HG03439 (cell line): ENCODE data around the gene MEAK7.

ENCODE experiments used
- ATAC-seq: cut with Tn5 transposase; IDR thresholded peaks from one replicate; pipeline ENCODE4 v1.9.1; 2021; ENCODE audit warnings: mild to moderate bottlenecking, moderate library complexity; ENCODE audit not compliant: unreplicated experiment

Gene MEAK7

DNA sequence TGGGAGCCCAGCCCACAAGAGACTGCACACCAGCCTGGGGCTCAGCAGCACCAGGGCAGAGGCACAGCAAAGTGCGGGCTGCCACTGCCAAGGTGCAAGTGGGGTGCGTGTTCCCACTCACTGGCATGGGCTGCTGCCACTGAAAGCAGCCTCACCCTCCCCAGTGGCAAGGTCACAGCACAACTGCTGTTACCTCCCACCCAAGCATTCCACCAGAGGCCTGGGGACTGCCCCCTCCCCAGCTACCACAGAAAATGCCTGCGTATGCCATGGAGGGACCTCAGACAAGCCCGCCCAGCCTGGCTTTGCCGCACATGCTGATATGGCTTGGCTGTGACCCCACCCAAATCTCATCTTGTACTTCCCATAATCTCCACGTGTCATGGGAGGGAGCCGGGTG, 33.1 kb downstream of the MEAK7 start:
- no peak for ATAC-seq

DNA sequence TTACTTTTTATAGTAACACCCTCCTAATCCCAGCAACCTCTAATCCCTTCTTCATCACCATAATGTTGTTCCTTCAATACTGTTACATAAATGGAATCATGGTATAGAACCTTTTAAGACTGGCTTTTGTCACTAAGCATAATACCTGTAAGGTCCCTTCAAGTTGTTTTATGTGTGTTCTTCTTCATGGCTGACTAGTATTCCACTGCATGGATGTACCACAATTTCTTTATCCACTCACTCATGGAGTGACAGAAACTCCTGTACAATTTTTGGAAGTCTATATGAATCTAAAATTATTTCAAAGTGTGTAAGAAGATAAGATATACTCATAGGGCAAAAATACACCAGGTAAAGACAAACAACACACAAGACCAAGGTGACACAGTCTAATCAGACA, 36.8 kb downstream of the MEAK7 start:
- ATAC-seq: no peak

DNA sequence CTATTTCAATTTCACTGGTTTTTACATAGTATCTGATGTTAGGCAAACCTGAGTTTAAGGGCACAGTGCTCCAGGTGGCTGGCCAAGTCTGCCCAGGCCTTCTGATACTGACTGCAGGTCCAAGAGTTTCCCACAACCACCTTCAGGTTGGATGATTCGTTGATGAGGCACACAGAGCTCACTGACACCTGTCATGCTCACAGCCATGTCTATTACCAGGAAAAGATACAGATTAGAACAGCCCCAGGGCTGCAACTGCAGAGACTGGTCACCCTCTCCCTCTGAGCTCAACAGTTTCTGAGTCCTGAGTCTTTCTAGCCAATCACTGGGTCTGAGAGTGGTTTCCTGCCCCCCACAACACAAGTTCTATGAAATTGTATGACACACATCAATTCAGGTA, 37.2 kb downstream of the MEAK7 start:
- no peak for ATAC-seq

DNA sequence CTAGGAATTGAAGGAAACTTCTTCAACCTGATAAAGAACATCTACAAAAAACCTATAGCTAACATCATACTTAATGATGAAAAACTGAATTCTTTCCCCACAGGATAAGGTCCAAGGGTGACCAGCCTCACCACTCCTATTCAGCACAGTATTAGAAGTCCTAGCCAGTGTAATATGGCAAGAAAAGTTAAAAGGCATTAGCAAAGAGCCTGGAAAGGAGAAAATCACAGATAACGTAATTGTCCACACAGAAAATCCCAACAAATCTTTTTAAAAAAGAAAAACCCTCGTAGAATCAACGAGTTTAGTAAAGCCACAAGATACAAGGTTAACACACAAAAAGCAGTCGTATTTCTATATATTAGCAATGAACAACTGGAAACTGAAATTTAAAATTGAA, 37.8 kb downstream of the MEAK7 start:
- no peak for ATAC-seq

DNA sequence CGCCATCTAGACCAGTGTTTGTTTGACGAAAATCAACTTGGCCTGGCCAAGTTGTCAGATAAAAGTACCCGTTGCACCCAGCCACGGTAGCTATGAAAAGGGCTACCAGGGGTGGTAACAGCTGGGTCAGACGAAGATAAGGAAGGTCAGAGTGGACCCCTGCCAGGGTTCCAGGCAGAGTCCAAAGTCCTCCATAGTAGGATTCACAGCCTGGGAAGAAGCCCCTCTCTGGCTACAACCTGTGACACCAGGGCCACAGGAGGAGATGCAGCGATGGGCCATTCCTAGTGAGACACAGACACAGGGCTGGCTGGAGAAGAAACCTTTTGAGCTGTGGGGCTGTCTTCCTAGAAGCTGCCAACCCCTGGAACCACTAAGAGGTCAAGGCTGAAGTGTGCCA, 39.3 kb downstream of the MEAK7 start:
- no peak for ATAC-seq

DNA sequence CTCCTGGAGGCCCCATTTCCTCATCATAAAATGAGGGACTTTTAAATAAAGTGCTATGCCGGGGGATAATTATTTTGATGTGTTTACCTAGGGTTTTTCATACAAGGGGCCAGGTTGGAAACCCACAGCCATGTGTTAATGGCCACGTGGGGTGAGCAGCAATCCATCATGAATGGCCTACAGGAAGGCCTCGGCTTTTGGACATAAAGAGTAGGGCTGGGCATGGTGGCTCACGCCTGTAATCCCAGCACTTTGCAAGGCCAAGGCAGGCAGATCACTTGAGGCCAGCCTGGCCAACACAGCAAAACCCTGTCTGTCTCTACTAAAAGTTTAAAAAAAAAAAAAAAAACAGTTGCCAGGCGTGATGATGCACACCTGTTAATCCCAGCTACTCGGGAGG, 40.3 kb downstream of the MEAK7 start:
- no peak for ATAC-seq

DNA sequence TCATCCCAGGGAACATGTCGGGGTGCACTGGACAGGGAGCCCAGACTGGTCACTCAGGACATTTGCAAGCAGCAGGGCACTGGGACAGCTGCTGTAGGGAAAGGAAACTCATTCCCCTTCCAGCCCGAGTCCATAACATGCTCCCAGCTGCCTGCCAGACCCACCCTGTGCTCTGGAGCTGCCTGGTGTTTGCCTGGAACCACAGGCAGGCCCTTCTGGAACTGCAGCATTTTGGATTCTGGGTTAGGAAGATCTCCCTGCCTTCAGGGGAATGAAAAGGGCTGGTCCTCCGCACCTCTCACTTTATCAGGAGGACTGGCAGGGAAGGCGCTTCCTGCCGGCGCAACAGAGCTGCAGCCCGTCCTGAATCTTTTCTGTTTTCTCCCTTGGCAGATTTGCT, 41.2 kb downstream of the MEAK7 start:
- ATAC-seq: no peak

DNA sequence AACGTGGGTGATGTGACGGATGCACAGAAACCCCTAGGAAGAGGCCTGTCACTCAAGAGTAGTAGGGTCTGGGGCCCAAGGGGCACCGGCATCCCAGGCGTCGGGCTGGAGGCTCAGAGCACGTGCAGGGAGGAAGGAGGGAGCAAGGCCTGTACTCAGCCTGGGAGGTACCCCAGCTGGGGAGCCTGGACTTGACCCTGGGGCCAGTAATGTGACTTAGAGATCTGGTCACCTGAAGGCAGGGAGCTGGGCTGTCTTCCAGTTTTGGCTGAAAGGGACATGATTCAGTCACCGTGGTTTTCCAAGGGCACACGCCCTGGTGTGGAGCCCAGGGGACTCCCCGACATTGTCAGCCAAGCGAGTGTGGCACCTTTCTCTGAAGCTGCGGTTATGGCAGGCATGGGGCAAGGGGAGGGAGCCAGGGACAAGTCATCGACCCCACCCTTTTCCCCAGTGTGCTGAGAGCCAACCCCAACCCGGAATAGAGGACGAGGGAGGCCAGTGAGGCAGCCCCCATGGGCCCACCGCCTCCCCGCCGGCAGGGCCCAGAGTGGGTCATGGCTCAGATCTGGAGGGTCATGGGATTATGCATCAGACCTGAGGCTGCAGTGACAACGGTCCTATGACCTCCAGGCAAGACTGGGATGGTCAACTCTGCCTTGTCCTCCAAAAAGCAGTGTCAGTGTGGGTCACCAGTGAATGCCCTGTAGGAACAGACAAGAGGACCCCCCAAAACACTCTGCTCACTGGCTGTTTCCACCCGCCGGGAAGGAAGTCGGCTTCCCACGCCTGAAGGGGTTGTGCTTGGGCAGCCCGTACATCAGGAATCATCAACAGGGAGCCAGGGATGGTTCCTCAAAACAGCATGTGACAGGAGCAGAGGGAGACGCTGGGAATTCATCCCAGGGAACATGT, 41.9 kb downstream of the MEAK7 start:
- no peak for ATAC-seq

DNA sequence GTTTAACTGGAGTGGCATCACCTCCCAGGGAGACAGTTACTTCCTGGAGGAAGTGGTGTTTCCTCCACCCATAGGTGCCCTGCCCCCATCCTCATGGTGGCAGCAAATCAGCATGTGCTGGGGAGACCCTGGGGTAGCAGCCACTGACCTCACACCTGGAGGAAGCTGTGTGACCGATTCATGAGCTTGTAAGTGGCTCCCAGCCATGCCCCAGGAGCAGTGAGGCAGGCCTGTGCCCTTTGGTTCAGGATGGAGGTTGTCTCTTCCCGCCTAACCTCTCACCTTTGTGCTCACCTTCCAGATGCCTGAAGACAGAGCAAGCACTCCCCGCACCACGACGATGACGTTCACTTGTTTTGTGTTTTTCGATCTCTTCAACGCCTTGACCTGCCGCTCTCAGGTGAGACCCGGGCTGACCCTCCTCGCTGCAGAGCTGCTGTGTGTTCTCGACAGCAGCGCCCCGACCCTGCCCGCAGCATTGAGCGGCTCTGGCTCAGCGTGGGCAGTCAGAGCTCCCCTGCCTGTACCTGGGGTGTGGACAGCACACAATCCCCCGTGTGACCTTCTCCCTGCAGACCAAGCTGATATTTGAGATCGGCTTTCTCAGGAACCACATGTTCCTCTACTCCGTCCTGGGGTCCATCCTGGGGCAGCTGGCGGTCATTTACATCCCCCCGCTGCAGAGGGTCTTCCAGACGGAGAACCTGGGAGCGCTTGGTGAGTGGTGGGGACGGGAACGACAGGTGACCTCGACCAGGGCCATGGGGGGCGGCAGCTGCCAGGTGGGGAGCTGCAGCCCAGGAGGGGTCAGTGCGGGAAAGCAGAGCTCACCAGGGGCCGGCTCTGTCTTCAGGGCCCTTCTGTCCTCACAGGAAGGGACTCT, 42.8 kb downstream of the MEAK7 start:
- no peak for ATAC-seq

DNA sequence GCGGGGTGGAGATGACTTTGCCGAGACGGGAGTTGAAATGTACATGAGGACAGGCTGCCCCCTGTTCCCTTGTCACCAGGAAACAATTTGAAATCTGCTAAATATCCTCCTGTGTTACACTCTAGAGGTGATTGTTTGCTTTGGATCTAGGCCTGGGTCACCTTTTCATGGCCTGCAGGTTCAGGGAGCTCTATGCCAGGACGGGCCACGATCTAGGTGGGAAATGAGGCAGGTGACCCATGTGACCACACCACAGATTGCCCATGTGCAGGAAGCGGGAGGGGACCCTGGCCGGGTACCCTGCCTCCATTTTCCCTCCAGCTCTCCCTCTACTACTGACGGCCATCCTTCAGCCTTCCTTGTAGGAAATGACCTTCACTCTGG, 43.4 kb downstream of the MEAK7 start:
- ATAC-seq: no peak

DNA sequence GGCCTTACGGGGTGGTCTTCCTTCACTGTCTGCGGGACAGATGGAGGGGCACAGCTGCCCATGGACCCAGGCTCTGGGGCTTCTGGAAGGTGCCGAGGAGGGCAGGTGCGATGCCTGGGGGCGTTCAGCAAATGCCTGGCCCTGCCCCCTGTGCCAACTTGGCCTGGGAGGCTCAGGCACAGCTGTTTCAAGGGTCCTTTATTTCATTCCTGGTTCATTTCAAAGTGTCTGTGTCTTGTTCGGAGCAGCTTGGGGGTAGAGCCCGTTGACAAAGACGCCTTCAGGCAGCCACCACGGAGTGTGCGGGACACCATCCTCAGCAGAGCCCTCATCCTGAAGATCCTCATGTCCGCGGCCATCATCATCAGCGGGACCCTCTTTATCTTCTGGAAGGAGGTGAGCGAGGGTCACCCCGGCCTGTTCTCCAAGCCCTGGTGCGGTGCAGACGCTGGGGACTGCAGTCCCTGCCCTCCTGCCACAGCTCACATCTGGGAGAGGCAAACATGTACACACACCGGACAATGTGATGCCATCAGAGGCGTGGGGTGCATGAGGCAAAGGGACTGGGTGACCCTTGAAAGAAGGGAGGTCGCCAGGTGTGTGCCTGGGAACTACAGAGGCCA, 43.9 kb downstream of the MEAK7 start:
- no peak for ATAC-seq

DNA sequence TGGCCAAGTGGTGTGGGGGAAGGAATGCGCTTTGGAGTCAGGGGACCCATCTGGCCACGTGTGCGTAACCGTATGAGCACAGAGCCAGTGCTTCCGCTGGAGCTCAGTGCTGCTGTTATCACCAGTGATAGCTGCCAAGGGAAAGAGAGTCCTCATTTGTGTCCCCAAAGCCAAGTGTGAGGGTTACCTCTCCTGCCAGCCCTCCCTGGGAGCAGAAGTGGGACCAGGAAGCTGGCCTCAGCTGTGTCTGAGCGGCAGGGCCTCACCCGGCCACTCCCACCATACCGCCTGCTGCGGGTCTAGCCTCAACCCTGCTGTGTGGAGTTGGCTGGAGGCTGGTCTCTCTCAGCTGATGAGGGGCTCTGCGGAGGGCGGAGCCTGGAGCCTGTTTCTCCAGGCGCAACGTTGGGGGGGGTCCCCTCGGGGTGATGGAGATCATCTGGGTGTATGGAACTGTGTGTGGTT, 44.5 kb downstream of the MEAK7 start:
- ATAC-seq: no peak

DNA sequence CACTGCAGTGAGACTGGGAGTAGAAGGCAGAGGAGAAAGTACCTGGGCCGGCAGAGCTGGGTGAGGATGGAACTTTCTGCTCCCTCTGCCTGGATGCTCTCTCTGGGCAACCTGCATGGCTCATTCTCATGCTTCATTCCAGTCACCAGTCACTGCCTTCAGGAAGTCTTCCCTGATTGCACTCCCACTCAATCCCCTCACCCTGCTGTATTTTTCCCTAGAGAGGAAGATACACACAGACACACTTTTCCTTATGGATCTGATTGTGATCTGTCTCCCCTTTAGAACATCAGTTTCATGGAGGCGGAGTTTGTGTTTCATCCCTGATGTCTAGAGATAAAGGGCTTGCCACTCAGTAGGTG, 44.9 kb downstream of the MEAK7 start:
- ATAC-seq: no peak

DNA sequence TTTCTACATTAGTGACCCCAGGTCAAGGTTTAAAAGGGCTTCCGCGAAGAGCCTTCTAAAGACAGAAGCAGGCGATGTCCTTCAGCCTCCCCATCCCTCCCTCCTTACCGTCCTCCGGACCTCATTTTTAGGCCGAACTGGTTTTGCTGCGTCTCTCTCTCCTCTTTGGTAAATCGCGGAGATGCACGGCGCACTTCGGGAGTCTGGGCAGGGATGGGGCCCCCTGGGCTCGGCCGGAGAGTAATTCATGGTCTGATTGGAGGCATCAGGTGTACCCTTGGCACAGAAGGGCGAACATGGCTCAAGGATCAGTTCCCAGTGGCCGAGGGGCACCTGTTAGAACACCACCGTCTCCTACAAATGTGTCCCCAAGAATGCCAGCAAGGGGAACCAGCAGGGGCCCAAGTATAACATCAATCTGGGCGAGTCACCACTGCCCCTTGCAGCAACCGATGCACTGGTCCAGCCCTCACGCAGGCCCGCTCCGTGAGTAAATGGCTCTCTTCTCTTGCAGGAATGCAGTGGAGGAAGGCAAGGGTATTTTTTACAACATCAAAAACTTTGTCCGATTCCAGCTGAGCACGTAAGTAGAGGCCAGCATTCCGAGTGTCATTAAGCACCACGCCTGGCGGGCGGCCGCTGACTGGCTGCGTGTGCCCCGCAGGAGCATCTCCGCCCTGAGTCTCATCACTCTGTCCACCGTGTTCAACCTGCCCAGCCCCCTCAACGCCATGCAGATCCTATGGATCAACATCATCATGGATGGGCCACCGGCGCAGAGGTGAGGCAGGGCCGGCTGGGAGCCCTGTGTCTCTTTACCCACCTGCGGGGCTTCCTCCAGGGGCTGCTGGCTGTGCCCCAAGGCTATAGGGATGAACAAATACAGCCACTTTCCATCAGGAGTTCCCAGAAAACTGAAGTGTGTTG, 45.6 kb downstream of the MEAK7 start:
- ATAC-seq: no peak

DNA sequence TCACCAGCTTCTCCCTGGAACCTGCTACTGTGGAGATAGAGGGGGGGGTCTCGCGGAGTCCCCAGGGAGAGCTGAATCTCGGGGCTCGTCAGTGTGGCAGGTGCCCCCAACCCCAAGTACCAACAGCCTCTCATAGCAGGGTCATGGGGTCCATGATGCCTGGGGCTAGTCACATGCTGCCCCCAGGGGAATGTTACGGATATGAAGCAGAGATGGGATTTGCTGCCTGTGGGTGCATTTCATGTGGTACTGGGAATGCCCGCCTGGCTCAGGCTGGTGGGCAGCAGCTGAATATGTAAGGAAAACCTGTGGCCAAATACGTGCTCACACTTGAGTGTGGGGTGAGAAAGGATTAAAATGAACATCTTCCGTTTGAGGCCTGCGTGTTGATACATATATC, 49.4 kb downstream of the MEAK7 start:
- ATAC-seq: no peak
